ENCODE measurements around the gene RPUSD1.
"Not testable (repeated sequence)": the region's sequence is repeated elsewhere in the genome, so short reads cannot be mapped to it uniquely, and the experiment has no call there.

Gene RPUSD1

DNA sequence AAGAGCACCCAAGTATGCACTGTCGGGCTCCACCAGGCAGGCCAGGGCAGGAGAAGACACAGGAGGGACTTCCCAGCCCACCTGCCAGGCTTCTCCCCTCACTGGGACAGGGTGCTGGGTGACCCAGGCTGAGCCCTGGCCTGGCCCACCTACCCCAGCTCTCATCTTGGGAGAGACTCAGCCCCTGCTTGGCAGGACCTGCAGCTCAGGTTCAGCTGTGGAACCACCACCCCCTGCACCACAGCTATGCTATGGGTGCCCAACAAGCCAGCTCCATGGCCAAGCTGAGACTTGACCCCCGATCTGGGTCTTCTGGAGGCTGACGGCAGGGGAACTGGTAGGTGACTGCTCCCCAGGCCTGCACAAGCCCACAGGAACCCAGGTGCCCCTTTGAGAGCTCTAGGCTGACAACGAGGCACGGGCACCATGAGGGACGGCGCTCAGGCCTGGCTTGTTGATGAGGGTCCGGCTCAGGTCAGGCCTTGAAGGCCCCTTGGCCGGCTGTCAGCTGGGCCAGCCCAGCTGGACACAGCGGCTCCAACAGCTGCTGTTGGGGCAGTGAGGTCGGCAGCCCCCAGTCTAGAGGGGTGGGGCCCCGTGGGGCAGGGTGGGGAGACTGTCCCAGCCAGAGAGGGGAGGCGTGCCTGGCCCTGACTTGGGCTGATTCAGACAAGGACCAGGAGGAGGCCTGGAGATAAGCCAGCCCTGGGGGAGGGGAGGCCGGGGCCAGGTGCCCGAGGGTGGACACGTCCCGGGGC is 4.6 kb downstream of the RPUSD1 start:
- DNase-seq (ENCODE audit: low read depth in 2 of 2): peak in 1 of 2 experiments; percentile 15

- DNase-seq (ENCODE audit: low read depth in 2 of 2): no peak
These were observed 5.3 kb downstream of the RPUSD1 start for GRCh38 chr16:782766-783403.

DNA sequence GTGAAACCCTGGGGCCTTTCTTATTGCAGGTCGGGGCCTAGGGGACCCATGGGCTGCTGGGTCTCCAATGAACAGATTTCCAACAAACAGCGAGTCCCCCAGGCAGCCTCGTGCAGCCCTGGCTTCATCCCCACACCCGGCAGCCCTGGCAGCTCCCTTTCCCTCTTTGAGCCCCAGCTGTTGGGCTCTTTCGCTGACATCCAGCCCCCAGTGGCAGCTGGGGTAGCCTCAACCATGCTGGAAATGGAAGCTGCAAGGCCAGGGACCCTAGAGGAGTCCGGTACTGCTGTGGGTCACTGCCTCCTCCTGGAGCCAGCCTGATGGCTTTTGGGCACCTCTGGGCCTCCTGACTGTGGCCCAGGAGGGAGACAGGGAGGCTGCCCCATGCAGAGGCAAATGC is 5.9 kb downstream of the RPUSD1 start:
- no peak for DNase-seq (ENCODE audit: low read depth in 2 of 2)

GRCh38 chr16:781346-782010 is 6.7 kb downstream of the RPUSD1 start:
- no peak for DNase-seq (ENCODE audit: low read depth in 2 of 2)

DNA sequence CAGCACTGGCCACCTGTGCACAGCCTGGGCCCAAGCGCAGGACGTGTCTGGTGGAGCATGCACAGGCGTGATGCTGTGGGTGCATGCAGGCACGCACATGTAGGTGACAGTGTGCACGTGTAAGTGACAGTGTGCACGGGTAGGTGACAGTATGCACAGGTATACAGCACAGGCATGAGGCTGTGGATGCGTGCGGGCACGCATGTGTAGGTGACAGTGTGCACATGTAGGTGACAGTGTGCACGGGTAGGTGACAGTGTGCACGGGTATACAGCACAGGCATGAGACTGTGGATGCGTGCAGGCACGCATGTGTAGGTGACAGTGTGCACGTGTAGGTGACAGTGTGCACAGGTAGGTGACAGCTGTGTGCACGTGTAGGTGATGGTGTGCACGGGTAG is 7.9 kb downstream of the RPUSD1 start:
- DNase-seq (ENCODE audit: low read depth in 2 of 2): no peak

DNA sequence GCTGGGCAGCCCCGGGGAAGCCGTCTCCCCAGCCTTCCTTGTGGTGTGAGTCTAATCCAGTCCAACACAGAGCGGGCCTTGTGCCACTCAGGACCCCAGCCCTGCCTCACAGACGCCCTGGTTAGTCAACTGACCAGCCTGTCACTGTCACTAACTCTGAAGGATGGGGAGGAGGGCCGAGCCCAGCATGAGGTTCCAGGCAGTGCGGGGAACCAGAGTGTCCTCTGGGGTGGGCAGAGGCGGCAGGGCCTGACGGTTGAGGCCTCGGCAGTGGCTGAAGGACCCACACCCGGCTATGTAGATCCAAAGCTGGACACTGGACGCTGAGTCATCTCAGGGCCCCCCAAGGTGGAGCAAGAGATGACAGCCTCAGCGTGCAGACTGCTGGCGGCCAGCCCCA is 8.6 kb downstream of the RPUSD1 start:
- no peak for DNase-seq (ENCODE audit: low read depth in 2 of 2)

- no peak for DNase-seq (ENCODE audit: low read depth in 2 of 2)
These were observed 9.2 kb downstream of the RPUSD1 start for GRCh38 chr16:778909-779527.

- no peak for DNase-seq (ENCODE audit: low read depth in 2 of 2)
These were observed 9.7 kb downstream of the RPUSD1 start for GRCh38 chr16:778447-778846.

- no peak for DNase-seq (ENCODE audit: low read depth in 2 of 2)
These were observed 10.4 kb downstream of the RPUSD1 start for GRCh38 chr16:777826-778225.

GRCh38 chr16:776824-777223 is 11.4 kb downstream of the RPUSD1 start:
- DNase-seq (ENCODE audit: low read depth in 2 of 2): no peak

GRCh38 chr16:776298-776697 is 11.9 kb downstream of the RPUSD1 start:
- not testable (repeated sequence) for DNase-seq (ENCODE audit: low read depth in 2 of 2)

DNA sequence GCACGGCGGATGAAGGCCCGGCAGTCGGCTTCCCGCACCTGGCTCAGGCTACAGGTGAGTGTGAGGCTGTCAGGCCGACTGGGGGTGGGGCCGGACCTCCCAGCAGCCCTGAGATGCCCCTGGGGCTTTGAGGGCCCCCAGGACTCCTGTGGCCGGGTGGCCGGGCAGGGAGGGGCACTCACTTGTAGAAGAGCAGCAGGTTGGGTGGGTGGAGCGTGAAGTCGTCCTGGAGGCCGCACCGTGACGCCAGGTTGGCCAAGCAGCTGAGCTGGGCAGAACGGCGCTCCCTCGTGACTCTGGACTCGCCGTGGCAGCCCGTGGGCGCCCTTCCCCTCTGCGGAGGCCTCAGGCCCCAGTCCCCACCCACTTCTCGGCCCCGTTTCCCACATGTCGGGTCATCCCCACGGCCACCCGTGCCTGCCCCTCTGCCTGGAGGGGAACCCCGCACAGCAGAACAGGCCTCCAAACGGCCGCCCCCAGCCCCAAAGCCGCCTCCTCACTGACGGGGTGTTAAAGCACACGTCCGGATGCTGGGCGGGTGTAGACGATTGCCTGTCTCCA is 12.9 kb downstream of the RPUSD1 start:
- no peak for DNase-seq (ENCODE audit: low read depth in 2 of 2)

DNA sequence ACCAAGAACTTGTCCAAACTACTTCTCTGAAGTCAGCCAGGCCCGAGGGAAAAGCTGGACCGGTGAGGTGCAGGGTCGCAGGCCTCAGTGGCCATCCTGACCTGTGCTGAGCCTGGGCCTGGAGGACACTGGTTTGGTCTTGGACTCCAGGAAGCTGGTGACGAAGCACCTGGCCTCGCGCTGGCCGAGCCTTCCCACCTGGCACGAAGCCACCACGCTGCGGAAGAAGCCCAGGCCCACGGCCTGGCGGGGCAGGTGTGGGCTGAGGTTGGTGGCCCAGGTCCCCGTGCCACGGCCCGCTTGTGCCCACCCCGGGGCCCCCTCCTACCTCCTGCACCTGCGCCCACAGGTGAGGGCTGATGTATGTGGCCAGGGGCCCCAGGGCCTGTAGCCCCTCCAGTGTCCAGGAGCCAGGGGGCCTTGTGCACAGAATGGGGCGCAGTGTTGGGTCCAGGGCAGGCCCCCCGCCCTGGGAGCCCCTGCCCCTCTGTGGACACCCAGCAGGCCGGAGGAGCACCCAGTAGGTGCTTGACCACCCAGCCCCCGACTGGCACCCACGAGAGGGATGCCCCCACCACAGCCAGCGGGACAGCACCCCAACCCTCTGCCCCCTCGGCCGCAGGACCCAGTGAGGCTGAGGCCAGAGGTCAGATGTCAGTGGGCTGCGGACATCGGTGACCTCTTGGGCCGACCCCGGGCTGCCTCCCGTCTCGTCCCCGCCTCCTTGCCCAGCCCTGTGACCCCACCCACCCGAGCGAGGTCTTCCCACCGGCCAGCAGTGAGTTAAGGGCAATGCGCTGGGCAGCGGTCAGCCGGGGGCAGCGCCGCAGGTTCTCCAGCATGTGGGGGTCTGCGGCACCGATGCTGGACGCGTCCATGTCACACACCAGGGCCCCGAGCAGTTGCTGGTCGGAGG is 13.8 kb downstream of the RPUSD1 start:
- no peak for DNase-seq (ENCODE audit: low read depth in 2 of 2)

GRCh38 chr16:772959-773358 is 15.2 kb downstream of the RPUSD1 start:
- no peak for DNase-seq (ENCODE audit: low read depth in 2 of 2)

DNA sequence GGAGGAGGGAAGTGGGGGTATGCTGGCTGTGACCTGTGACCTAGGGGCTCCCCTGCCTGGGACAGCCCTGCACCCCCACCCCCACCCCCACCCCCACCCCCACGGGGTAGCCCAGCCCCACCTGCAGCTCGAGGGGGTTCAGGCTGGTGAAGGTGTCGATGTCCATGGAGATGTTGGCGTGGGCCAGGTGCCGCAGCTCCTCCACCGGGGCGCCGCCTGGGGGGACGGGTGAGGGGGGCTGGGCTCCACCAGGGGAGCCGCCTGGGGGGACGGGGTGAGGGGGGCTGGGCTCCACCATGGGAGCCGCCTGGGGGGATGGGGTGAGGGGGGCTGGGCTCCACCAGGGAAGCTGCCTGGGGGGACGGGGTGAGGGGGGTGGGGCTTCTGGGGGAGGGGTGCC is 17.8 kb downstream of the RPUSD1 start:
- no peak for DNase-seq (ENCODE audit: low read depth in 2 of 2)

DNA sequence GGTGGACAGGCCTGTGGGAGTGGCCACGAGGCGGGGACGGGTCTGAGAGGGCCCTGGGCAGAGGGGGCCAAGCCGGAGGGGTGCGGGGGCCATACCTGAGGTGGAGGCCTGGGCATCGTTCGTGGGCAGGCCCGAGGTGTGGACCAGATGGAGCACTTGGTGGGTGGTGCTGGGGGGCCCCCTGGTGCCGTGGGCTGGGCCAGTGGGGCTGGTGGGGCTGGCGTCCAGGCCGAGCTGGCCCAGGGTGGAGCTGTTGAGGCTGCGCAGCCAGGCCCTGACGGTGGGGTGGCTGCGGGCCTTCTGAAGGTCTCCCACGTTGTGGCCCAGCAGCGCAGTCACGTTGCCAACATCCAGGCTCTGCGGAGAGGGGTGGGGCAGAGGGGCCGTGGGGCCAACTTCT is 18.2 kb downstream of the RPUSD1 start:
- DNase-seq (ENCODE audit: low read depth in 2 of 2): no peak

DNA sequence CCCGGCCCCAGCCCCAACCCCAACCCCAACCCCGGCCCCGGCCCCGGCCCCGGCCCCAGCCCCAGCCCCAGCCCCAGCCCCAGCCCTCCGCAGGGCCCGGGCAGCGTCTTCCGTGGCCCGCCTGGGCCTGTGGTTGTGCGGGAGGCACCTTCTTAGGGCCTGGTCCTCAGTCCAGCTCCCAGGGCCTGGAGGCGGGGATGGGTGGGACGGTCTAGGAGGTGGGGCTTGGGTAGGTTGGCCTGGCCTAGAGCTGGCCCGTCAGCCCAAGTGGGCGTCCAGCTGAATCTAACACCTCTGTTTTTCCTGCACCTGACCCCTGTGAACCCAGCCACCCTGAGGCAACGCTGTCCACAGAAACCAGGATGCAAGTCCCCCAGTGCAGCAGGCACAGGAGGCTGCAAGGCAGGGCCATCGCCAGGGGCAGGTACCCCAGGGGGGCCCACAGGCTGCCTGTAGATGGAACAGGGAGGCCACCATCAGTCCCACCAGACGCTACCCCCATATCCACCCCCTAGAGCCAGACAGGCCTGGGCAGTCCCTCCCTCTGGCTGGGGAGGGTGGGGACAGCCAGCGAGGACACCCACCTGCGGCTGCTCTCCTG is 18.9 kb downstream of the RPUSD1 start:
- DNase-seq (ENCODE audit: low read depth in 2 of 2): no peak

- no peak for DNase-seq (ENCODE audit: low read depth in 2 of 2)
These were observed 19.8 kb downstream of the RPUSD1 start for GRCh38 chr16:768428-768827.

GRCh38 chr16:767743-768235 is 20.4 kb downstream of the RPUSD1 start:
- DNase-seq (ENCODE audit: low read depth in 2 of 2): no peak

- no peak for DNase-seq (ENCODE audit: low read depth in 2 of 2)
These were observed 21.2 kb downstream of the RPUSD1 start for GRCh38 chr16:766820-767640.

All from stimulated activated CD4-positive, alpha-beta T cell treated with anti-CD3 and anti-CD28 coated beads, Interleukin-12 subunit alpha, Interleukin-12 subunit beta, amount 100 ng/mL, for 24 hours (primary cell).